Measurements from ENCODE around the gene BANP. TPM values are rescaled to one million over a fixed set of nuclear protein-coding genes. Genes with fewer than 3 reads are reported as not detected.

The BANP gene
- total RNA-seq, 1 experiment from 2014 or later = 34.5 TPM

- Mint-ChIP-seq H3K36me3 (peaks cover 56% of the 10 kb centered on the region), H3K27ac (peak overlapping the region; percentile 68; the same call in 1 of the 2 replicates), H3K9me3 (peaks cover 21% of the 10 kb centered on the region), H3K27me3 (ENCODE audit: low read depth) (no peaks in the 10 kb centered on the region), H3K4me1 (peaks cover 22% of the 10 kb centered on the region), H3K4me3 (no peak overlapping the region)
- ChIA-PET CTCF (interaction anchor here (1.1 kb wide), 1 partner anchor 9 kb away, joined by 3 read pairs; no protein-coding TSS in a partner anchor), POLR2A (no interaction called here)
- TF ChIP-seq E2F4 (CRISPR knock-in tag; IDR thresholded peaks at IDR 0.05; ENCODE audit: borderline replicate concordance, low read depth) (no peak), JAZF1 (CRISPR knock-in tag; IDR thresholded peaks at IDR 0.05) (no peak), ZNF121 (CRISPR knock-in tag; IDR thresholded peaks at IDR 0.05) (no peak), SP1 (CRISPR knock-in tag; conservative IDR thresholded peaks at IDR 0.05) (no peak), ELF4 (CRISPR knock-in tag; IDR thresholded peaks at IDR 0.05; ENCODE audit: low read depth) (no peak), ETV6 (CRISPR knock-in tag; IDR thresholded peaks at IDR 0.05) (no peak), ZNF532 (CRISPR knock-in tag; IDR thresholded peaks at IDR 0.05; ENCODE audit: borderline replicate concordance) (no peak), TEAD1 (CRISPR knock-in tag; IDR thresholded peaks at IDR 0.05) (no peak), SMAD4 (CRISPR knock-in tag; IDR thresholded peaks at IDR 0.05) (no peak), AFF4 (CRISPR knock-in tag; IDR thresholded peaks at IDR 0.05; ENCODE audit: borderline replicate concordance) (no peak), NR2C2 (CRISPR knock-in tag; IDR thresholded peaks at IDR 0.05) (no peak)
- DNase-seq (ENCODE audit: low spot score) (no peak), ATAC-seq (no peak)
Observed at GRCh38 chr16:88013766-88014251, 62.6 kb downstream of the BANP start.

GRCh38 chr16:88014252-88014781, 63.1 kb downstream of the BANP start:
- Mint-ChIP-seq H3K9me3 (peaks cover 16% of the 10 kb centered on the region), H3K4me1 (peaks cover 20% of the 10 kb centered on the region), H3K27me3 (ENCODE audit: low read depth) (no peaks in the 10 kb centered on the region), H3K4me3 (no peak overlapping the region), H3K27ac (0 out of 2 replicates have a peak overlapping the region, but pooled peaks have one; percentile 68), H3K36me3 (peaks cover 55% of the 10 kb centered on the region)
- DNase-seq (ENCODE audit: low spot score) = no peak
- ChIA-PET POLR2A (no interaction called here), CTCF (interaction anchor here (1.1 kb wide), 1 partner anchor 10 kb away, joined by 3 read pairs; no protein-coding TSS in a partner anchor)
- no peak for ATAC-seq
- no peak for TF ChIP-seq ZNF263 (CRISPR knock-in tag; IDR thresholded peaks at IDR 0.05; ENCODE audit: low read depth)
- TF ChIP-seq, protein P1, sequence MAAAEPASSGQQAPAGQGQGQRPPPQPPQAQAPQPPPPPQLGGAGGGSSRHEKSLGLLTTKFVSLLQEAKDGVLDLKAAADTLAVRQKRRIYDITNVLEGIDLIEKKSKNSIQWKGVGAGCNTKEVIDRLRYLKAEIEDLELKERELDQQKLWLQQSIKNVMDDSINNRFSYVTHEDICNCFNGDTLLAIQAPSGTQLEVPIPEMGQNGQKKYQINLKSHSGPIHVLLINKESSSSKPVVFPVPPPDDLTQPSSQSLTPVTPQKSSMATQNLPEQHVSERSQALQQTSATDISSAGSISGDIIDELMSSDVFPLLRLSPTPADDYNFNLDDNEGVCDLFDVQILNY (CRISPR knock-in tag; IDR thresholded peaks at IDR 0.05) = no peak
- TF ChIP-seq KAT7 (CRISPR knock-in tag; IDR thresholded peaks at IDR 0.05; ENCODE audit: borderline replicate concordance) = no peak
- TF ChIP-seq ZBTB43 (CRISPR knock-in tag; IDR thresholded peaks at IDR 0.05) = no peak
- no peak for TF ChIP-seq GTF2I (CRISPR knock-in tag; conservative IDR thresholded peaks at IDR 0.05)
- TF ChIP-seq GABPB1 (CRISPR knock-in tag; IDR thresholded peaks at IDR 0.05) = no peak
- no peak for TF ChIP-seq ZBTB21 (CRISPR knock-in tag; IDR thresholded peaks at IDR 0.05; ENCODE audit: borderline replicate concordance)
- TF ChIP-seq, protein P2, sequence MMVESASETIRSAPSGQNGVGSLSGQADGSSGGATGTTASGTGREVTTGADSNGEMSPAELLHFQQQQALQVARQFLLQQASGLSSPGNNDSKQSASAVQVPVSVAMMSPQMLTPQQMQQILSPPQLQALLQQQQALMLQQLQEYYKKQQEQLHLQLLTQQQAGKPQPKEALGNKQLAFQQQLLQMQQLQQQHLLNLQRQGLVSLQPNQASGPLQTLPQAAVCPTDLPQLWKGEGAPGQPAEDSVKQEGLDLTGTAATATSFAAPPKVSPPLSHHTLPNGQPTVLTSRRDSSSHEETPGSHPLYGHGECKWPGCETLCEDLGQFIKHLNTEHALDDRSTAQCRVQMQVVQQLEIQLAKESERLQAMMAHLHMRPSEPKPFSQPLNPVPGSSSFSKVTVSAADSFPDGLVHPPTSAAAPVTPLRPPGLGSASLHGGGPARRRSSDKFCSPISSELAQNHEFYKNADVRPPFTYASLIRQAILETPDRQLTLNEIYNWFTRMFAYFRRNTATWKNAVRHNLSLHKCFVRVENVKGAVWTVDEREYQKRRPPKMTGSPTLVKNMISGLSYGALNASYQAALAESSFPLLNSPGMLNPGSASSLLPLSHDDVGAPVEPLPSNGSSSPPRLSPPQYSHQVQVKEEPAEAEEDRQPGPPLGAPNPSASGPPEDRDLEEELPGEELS (CRISPR knock-in tag; IDR thresholded peaks at IDR 0.05) = no peak
- TF ChIP-seq EMX1 (CRISPR knock-in tag; IDR thresholded peaks at IDR 0.05) = no peak
- TF ChIP-seq TP53 (CRISPR knock-in tag; IDR thresholded peaks at IDR 0.05) = no peak
- no peak for TF ChIP-seq RELA (CRISPR knock-in tag; IDR thresholded peaks at IDR 0.05; ENCODE audit: borderline replicate concordance)
- no peak for TF ChIP-seq NR2C2 (CRISPR knock-in tag; IDR thresholded peaks at IDR 0.05)

Measured in WTC11 (cell line).